GM13977 (cell line): ENCODE data around the gene CD99.
A peak's percentile ranks its signal among the peaks of the same experiment; 100 is the strongest.

ENCODE experiments used
- DNase-seq: peaks from one replicate; pipeline ENCODE4 v3.0.0; 2012; ENCODE audit warnings: low spot score
- in situ Hi-C: fragments of 300-500 bp; cut with MboI; formaldehyde crosslinking; loops from one replicate; pipeline ENCODE4 v1.12.0; 2022; ENCODE audit warnings: low sequenced_read_pairs, low pct_unique_long_range_greater_than_20kb, mixed read lengths, inconsistent platforms; ENCODE audit not compliant: unreplicated experiment
- TF ChIP-seq, protein P1 (sequence below): IDR thresholded peaks from 2 replicates; pipeline ENCODE4 v1.5.1; 2012; ENCODE audit warnings: mild to moderate bottlenecking, control low read depth; ENCODE audit not compliant: insufficient read depth; ENCODE audit errors: extremely low read depth, missing control alignments

CD99 gene

DNA sequence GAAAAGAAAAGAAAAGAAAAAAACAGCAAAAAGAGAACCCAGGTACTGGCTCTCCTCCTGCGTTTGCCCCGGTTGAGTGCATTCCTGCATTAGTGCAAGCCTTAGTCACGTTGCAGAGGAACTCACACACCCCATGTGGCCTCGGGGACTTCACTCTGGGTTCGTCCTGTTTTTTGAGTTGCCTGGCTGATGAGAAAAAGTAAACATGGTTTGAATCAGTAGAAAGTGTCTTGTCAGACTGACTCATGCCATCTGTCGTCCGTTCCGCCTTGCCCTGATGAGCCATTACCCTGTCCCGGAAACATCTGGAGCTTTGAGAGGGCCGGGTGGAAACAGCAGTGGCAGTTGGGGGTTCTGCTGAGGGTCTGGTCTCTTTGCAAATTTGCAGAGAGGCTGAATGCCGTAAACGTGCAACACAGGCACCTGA is 16.3 kb downstream of the CD99 start:
- DNase-seq = peak; percentile 69
- TF ChIP-seq, protein P1, sequence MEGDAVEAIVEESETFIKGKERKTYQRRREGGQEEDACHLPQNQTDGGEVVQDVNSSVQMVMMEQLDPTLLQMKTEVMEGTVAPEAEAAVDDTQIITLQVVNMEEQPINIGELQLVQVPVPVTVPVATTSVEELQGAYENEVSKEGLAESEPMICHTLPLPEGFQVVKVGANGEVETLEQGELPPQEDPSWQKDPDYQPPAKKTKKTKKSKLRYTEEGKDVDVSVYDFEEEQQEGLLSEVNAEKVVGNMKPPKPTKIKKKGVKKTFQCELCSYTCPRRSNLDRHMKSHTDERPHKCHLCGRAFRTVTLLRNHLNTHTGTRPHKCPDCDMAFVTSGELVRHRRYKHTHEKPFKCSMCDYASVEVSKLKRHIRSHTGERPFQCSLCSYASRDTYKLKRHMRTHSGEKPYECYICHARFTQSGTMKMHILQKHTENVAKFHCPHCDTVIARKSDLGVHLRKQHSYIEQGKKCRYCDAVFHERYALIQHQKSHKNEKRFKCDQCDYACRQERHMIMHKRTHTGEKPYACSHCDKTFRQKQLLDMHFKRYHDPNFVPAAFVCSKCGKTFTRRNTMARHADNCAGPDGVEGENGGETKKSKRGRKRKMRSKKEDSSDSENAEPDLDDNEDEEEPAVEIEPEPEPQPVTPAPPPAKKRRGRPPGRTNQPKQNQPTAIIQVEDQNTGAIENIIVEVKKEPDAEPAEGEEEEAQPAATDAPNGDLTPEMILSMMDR = no peak
- in situ Hi-C loops = no loop called here

DNA sequence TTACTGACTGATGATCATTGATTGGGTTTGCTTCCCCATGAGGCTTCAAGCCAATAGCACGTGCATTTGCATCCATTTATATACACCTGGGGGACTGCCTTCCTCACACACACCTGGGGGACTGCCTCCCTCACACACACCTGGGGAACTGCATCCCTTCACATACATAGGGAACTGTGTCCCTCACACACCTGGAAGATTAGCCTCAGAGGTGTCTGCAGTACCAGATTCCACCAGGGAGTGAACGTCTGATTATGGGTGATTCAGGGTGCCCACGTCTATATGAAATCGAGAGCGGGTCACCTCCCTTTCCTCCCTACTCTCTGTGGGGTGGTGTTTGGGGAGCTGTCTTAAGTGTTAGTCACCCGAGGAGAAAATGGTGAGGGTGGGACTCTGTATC is 16.9 kb downstream of the CD99 start:
- no peak for DNase-seq
- in situ Hi-C loops = no loop called here
- TF ChIP-seq, protein P1 = no peak

DNA sequence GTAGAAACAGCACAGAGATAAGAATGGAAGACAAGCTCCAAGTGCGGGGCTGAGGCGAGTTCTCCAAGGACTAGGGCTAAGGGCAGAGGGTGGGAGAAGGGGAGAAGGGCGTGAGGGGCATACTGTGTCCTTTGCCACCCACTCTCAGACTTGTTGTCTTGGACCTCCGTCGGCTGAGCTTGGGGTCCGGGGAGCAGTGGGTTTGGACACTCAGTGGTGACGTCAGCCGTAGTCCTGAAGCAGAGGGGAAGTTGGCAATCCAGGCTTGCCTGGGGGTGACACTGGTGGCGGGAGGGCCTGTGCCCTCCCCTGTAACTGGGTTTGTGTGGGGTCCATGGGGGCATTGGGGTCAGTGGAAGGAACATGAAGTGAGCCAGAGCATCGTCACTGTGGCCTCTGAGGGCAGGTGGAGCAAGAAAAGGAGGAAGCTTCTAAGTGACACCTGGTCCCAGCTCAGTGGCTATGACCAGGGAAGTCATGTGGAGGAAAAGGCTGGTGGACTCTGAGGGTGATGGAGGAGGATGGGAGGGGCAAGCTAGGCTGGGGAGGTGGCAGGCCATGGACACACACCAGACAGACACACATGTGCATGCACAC is 17.6 kb downstream of the CD99 start:
- TF ChIP-seq, protein P1 = no peak
- in situ Hi-C loops = no loop called here
- DNase-seq = no peak

DNA sequence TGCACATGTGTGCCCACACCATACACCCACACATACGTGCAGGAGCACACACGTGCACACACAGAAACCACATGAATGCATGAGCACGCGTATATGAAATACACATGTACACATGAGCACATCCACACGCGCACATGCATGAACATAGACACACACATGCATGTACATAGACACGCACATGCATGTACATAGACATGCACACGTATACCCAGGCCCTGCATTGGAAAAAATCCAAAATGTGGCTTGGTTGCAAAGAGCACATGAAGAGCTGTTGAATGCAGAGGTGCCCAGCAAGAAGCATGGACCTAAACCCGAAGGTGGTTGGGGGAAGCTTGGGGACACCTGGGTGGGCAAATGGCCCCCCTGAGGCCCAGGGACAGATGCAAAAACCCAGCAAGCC is 18.5 kb downstream of the CD99 start:
- TF ChIP-seq, protein P1 = no peak
- in situ Hi-C loops = no loop called here
- DNase-seq = no peak

DNA sequence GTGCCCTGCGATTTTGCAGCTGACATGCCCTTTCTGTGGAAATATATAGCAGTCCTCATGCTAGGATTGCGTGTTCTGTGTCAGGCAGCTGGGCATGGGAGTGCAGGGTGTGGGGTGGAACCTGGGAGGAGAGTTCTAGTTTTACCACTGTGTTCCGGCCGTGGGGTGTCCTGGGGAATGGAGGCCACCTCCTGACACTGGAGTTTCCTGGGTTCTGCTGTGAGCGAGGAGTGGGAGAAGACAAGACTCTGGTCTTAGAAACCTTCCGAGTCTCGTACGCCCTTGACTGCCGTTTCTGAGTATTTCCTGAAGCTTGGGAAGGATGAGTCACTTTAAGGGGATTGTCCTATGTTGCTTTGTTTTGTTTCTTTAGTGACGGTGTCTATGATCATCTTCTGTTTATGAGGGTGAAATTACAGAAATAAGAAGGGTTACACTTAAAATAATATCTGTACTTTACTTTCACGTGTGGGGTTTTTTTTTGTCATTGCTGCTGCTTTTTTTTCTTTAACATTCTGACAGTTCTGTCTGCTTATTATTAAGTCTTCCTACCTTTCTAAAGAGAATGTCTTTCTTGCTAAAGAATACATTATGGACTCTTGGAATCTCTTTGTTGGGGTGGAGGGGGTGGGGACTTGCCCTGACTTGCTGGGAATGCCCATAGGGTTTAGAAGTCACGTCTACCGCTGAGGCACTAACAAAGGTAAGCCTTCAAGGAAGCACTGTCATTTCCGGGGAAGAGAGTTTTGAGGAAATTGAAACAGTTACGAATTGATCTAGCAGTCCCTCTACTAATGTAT is 19.1 kb downstream of the CD99 start:
- in situ Hi-C loops = no loop called here
- no peak for DNase-seq
- TF ChIP-seq, protein P1 = no peak

DNA sequence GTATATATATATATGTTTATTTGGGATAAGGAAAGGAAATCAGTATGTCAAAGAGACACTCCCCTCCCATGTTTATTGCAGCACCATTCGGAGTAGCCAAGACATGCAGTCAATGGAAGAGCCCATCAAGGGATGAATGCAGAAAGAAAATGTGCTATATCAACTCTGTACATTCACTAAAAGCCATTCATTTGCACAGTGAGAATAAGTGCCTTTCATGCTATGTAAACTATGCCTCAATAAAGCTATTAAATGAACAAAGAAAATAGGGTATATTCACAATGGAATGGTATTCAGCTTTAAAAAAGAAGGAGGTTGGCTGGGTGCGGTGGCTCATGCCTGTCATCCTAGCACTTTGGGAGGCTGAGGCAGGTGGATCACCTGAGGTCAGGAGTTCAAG is 20.3 kb downstream of the CD99 start:
- in situ Hi-C loops = no loop called here
- TF ChIP-seq, protein P1 = no peak

More for the DNA sequence above, 20.3 kb downstream of the CD99 start:
- DNase-seq = no peak
